ENCODE measurements around the gene LAMP2. TPM values are rescaled to one million over a fixed set of nuclear protein-coding genes. Genes with fewer than 3 reads are reported as not detected.

LAMP2 gene
- total and polyA plus RNA-seq, 9 of the 15 experiments (the other 6 are each of a cell fraction or from before 2014, with no cell fraction given), result 22.3 to 77.7 (median 48.6) TPM

GRCh38 chrX:120468825-120469525 lies at the start of gene LAMP2 (continued):
- no peak for TF ChIP-seq CBX8 (IDR thresholded peaks at IDR 0.05; ENCODE audit: borderline replicate concordance, extremely low read depth, low read depth, low read length, poor library complexity, severe bottlenecking)
- no peak for TF ChIP-seq STAT6 (CRISPR knock-in tag; IDR thresholded peaks at IDR 0.05)
- TF ChIP-seq CHD4 (IDR thresholded peaks at IDR 0.05; ENCODE audit: insufficient read depth, insufficient replicate concordance, low read depth, low read length, poor library complexity, severe bottlenecking), result no peak
- TF ChIP-seq ETV6 (IDR thresholded peaks at IDR 0.05; ENCODE audit: borderline replicate concordance in 1 of 2, low read depth in 2 of 2, low read length in 1 of 2), result no peak
- TF ChIP-seq ETV6 (CRISPR knock-in tag; IDR thresholded peaks at IDR 0.05; ENCODE audit: borderline replicate concordance), result no peak
- TF ChIP-seq PRDM10 (IDR thresholded peaks at IDR 0.05; ENCODE audit: partially characterized antibody), result no peak
- TF ChIP-seq MED1 (CRISPR knock-in tag; IDR thresholded peaks at IDR 0.05; ENCODE audit: borderline replicate concordance), result no peak
- TF ChIP-seq ZFPM2 (CRISPR knock-in tag; IDR thresholded peaks at IDR 0.05), result no peak
- TF ChIP-seq ZNF253 (CRISPR knock-in tag; conservative IDR thresholded peaks at IDR 0.05), result no peak
- TF ChIP-seq PRPF4 (IDR thresholded peaks at IDR 0.05; ENCODE audit: insufficient read depth, low read depth, low read length, poor library complexity, severe bottlenecking), result no peak
- TF ChIP-seq MXD1 (CRISPR knock-in tag; IDR thresholded peaks at IDR 0.05; ENCODE audit: borderline replicate concordance, poor library complexity, severe bottlenecking), result no peak
- TF ChIP-seq ZNF324 (CRISPR knock-in tag; IDR thresholded peaks at IDR 0.05), result no peak
- TF ChIP-seq BRCA1 (IDR thresholded peaks at IDR 0.05), result no peak
- no peak for TF ChIP-seq BRCA1 (CRISPR knock-in tag; IDR thresholded peaks at IDR 0.05)
- TF ChIP-seq SIN3A (IDR thresholded peaks at IDR 0.05; ENCODE audit: borderline replicate concordance in 2 of 2, control insufficient read depth in 1 of 2, low read depth in 2 of 2, low read length in 2 of 2), result no peak
- TF ChIP-seq ZNF511 (CRISPR knock-in tag; IDR thresholded peaks at IDR 0.05), result peak; percentile 75; the same call in 1 of the 2 replicates
- no peak for TF ChIP-seq ESRRB (CRISPR knock-in tag; IDR thresholded peaks at IDR 0.05; ENCODE audit: borderline replicate concordance)

Data from K562 (cell line).